H1 (cell line): ENCODE results near the gene ADCY9. TPM values are rescaled to one million over a fixed set of nuclear protein-coding genes. Genes with fewer than 3 reads are reported as not detected.

Source experiments
- CREB1 ChIP-seq: IDR thresholded peaks from 2 replicates; pipeline ENCODE4 v1.6.1; 2012; ENCODE audit warnings: inconsistent platforms
- TBP ChIP-seq: IDR thresholded peaks from 2 replicates; pipeline ENCODE4 v1.6.1; 2011; ENCODE audit warnings: low read depth, low read length, improper control_type of control experiment
- polyA plus RNA-seq, 7 experiments: library from polyadenylated mRNA; depleted of rRNA in 3 of 7; stranded (reverse) in 5 of 7; unstranded in 2 of 7; fragments of >200 nt in 5 of 7; fragments of 200-250 nt in 2 of 7; gene quantifications; 1 replicate in 5 of 7; 2 replicates in 1 of 7; 4 replicates in 1 of 7; pipeline versions ENCODE4 v1.2.1 to v1.2.3, GENCODE V29; 2011 to 2013; ENCODE audit warnings: missing spikeins in 2 of 7, mixed read lengths in 2 of 7
- total RNA-seq: library from RNA; stranded (reverse); fragmentation: NEBNext Ultra II Directional; extraction: Animal tissue kit (Norgen Biotek cat#: 25700); gene quantifications from 2 replicates; pipeline ENCODE4 v1.2.1, GENCODE V29; 2021
- TF ChIP-seq, protein P1 (sequence below): IDR thresholded peaks from 2 replicates; pipeline ENCODE4 v1.6.1; 2011; ENCODE audit warnings: low read depth, mild to moderate bottlenecking, low read length; ENCODE audit not compliant: insufficient read depth

ADCY9 gene
- total and polyA plus RNA-seq, 2 of the 8 experiments (the other 6 are each of a cell fraction or from before 2014, with no cell fraction given): 5.4 to 13.1 TPM

- TF ChIP-seq TBP: no peak
- TF ChIP-seq, protein P1, sequence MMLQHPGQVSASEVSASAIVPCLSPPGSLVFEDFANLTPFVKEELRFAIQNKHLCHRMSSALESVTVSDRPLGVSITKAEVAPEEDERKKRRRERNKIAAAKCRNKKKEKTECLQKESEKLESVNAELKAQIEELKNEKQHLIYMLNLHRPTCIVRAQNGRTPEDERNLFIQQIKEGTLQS: no peak
- TF ChIP-seq CREB1: no peak
Measured at GRCh38 chr16:4087099-4087885, 28.9 kb downstream of the ADCY9 start (continued).
